LNCaP clone FGC (cell line): ENCODE results near the gene PRR11.
"Not testable (repeated sequence)": the region's sequence is repeated elsewhere in the genome, so short reads cannot be mapped to it uniquely, and the experiment has no call there.

Experiments
- DNase-seq: peaks from one replicate; pipeline ENCODE4 v3.0.0-alpha.2; 2011; ENCODE audit warnings: low read depth
- H3K4me3 ChIP-seq: 2 replicates; pipeline ENCODE4 v1.5.1; 2011; ENCODE audit warnings: mild to moderate bottlenecking, low read depth, low read length, control low read depth
- TF ChIP-seq, protein P1 (sequence below): IDR thresholded peaks from 2 replicates; pipeline ENCODE4 v1.5.1; 2012; ENCODE audit warnings: mild to moderate bottlenecking; ENCODE audit not compliant: control insufficient read depth, insufficient read depth; ENCODE audit errors: extremely low read depth

The PRR11 gene

DNA sequence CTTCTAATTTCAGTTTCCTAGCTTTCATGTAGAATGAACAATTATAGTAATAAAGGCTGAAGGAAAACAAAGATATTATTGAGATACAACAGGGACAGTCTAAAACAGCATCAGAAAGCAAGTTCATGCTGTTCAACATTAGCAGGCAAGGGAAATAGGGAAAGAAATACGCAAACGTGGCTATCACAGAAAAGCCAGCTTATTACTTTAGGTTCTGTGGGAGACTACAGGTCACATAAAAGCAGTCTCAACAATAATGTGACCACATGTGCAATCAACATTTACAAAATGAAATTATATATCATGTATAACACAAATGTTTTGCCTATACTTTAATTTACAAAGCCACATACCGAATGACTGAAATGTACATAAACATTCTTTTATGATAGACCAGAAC, 44.0 kb upstream of the PRR11 start:
- DNase-seq = no peak
- no peak overlapping the region for H3K4me3 ChIP-seq
- TF ChIP-seq, protein P1, sequence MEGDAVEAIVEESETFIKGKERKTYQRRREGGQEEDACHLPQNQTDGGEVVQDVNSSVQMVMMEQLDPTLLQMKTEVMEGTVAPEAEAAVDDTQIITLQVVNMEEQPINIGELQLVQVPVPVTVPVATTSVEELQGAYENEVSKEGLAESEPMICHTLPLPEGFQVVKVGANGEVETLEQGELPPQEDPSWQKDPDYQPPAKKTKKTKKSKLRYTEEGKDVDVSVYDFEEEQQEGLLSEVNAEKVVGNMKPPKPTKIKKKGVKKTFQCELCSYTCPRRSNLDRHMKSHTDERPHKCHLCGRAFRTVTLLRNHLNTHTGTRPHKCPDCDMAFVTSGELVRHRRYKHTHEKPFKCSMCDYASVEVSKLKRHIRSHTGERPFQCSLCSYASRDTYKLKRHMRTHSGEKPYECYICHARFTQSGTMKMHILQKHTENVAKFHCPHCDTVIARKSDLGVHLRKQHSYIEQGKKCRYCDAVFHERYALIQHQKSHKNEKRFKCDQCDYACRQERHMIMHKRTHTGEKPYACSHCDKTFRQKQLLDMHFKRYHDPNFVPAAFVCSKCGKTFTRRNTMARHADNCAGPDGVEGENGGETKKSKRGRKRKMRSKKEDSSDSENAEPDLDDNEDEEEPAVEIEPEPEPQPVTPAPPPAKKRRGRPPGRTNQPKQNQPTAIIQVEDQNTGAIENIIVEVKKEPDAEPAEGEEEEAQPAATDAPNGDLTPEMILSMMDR = no peak

DNA sequence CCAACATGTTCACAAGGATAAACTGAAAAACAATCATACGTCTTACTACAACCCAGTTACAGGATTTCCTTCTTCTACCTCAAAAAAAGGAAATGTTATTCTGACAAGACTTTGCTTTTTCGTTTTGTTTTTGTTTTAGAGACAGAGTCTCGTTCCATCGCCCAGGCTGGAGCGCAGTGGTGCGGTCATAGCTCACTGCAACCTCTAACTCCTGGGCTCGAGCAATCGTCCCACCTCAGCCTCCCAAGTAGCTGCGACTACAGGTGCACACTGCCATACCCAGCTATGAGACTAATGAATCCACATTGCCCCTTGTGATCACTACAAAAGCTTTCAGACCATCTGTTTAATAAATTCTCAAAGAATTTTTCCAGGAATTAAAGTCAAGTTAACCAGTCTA, 40.1 kb upstream of the PRR11 start:
- no peak for DNase-seq
- TF ChIP-seq, protein P1 = no peak
- H3K4me3 ChIP-seq = no peak overlapping the region

DNA sequence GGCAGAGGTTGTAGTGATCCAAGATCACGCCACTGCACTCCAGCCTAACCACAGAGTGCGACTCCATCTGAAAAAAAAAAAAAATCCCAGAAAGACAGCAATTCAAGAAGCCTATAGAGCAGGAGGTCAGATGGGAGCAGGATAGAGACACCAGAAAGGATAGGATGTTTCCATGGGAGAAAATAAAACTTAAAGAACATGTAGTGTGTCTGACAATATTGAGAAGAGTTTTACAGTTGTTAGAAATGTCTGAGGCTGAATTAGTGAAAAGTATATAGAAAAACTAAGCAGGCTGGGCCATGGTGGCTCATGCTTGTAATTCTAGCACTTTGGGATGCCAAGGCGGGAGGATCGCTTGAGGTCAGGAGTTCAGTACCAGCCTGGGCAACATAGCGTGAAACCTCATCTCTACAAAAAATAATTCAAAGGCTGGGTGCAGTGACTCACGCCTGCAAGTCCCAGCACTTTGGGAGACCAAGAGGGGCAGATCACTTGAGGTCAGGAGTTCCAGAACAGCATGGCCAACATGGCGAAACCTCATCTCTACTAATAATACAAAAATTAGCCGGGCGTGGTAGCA, 33.6 kb upstream of the PRR11 start:
- no peak for DNase-seq

DNA sequence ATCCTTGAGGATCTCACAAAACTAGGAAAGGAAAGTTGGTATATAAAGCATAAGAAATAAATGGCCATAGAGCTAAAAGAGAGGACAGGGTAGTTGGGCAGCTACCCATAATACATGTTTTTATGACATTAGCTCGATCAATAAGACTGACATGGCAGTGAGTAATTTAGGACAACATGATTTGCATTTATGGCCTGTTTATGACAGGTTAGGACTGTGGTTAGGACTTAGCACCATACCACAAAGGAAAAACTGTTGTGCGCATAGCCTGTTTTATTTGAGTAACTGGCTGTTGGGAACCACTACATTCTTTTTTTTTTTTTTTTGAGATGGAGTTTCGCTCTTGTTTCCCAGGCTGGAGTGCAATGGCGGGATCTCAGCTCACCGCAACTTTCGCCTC, 30.9 kb upstream of the PRR11 start:
- no peak overlapping the region for H3K4me3 ChIP-seq
- DNase-seq = no peak
- TF ChIP-seq, protein P1 = no peak

More for the DNA sequence above, 33.6 kb upstream of the PRR11 start:
- no peak overlapping the region for H3K4me3 ChIP-seq
- TF ChIP-seq, protein P1 = no peak

DNA sequence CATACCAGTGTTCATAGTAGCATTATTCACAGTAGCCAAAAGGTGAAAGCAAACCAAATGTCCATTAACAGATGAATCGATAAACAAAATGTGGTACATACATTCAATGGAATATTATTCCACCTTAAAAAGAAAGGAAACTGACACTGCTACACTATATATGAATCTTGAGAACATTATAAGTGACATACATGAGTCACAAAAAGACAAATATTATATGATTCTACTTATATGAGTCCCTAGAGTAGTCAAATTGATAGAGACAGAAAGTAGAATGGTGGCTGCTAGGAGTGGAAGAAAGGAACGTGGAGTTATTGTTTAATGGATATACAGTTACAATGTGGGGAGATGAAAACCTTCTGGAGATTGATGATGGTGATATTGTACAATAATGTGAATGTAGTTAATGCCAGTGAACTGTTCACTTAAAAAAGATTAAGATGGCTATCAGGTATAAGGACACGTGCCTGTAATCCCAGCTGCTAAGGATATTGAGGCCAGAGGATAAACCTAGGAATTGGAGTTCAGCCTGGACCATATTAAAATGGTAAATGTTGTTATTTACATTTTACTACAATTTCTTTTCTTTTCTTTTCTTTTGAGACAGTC, 28.6 kb upstream of the PRR11 start:
- DNase-seq = no peak
- no peak overlapping the region for H3K4me3 ChIP-seq
- TF ChIP-seq, protein P1 = no peak

DNA sequence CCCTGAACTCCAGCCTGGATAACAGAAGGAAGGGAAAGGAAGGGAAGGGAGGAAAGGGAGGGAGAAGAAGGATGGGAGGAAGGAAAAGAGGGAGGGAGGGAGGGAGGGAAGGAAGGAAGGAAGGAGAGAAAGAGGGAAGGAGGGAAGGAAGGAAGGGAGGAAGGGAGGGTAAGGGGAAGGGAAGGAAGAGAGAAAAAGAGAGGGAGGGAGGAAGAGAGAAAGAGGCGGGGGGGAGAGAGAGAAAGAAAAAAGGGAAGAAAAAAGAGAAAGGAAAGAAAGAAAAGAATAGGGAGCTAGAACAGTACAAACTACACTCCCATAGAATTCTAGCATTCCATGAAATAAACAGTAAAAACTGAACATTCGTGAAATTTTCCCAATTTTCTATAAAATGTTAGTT, 25.7 kb upstream of the PRR11 start:
- no peak overlapping the region for H3K4me3 ChIP-seq
- no peak for DNase-seq
- TF ChIP-seq, protein P1 = no peak

DNA sequence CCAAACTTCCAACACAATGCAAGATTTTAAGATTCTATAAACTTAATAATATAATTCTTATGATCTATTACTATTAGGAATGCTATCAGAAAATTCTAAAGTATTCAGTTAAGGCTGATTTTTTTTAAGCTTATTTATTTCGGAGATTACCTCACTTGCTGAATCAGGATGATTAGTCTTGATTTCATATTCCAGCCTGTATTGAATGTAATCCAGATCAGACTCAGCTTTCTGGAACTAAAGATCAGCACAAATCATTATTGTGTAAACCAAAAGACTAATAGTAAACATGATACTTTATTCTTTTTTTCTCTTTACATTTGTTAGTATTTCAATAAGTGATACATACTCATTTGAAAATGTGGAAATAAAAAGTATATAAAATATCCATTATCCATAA, 24.4 kb upstream of the PRR11 start:
- TF ChIP-seq, protein P1 = no peak
- no peak for DNase-seq
- H3K4me3 ChIP-seq = no peak overlapping the region

DNA sequence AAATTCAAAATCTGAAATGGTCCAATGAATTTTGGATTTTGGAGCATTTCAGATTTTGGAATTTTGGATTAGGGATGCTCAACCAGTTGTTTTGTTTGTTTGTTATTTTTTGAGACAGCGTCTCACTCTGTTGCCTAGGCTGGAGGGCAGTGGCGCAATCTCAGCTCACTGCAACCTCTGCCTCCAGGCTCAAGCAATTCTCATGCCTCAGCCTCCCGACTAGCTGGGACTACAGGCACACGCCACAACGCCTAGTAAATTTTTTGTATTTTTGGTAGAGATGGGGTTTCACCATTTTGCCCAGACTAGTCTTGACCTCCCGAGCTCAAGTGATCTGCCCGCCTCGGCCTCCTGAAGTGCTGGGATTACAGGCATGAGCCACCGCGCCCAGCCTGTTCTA, 17.2 kb upstream of the PRR11 start:
- not testable (repeated sequence) for H3K4me3 ChIP-seq, DNase-seq
